ENCODE results near the gene TTF2.

TTF2 gene

GRCh38 chr1:117087686-117088085 lies 27.6 kb downstream of the TTF2 start:
- Histone ChIP-seq H3K4me1 (ENCODE audit: insufficient read depth, low read length) (no peaks in the 10 kb centered on the region), H2AFZ (ENCODE audit: low read depth, low read length) (no peak overlapping the region), H3K4me3 (ENCODE audit: low read depth in 1 of 2, low read length in 2 of 2) (no peak overlapping the region), H3K79me2 (ENCODE audit: insufficient read depth, low read length) (no peaks in the 10 kb centered on the region), H3K9ac (ENCODE audit: low read depth, low read length) (no peak overlapping the region), H4K20me1 (ENCODE audit: insufficient read depth, low read length) (no peaks in the 10 kb centered on the region), H3K9me3 (ENCODE audit: insufficient read depth, low read length, severe bottlenecking) (no peaks in the 10 kb centered on the region), H3K27ac (ENCODE audit: low read length) (no peak overlapping the region), H3K36me3 (ENCODE audit: insufficient read depth, low read length) (peaks cover 88% of the 10 kb centered on the region), H3K27me3 (ENCODE audit: insufficient read depth, low read length, poor library complexity) (no peaks in the 10 kb centered on the region), H3K4me2 (ENCODE audit: insufficient read depth, low read length) (no peak overlapping the region)
- DNase-seq, result no peak
- no peak for ATAC-seq (ENCODE audit: insufficient read depth, low read depth)
- TF ChIP-seq EZH2 (IDR thresholded peaks at IDR 0.05; ENCODE audit: borderline replicate concordance, low read depth, low read length, severe bottlenecking) (no peak), CTCF (IDR thresholded peaks at IDR 0.05; ENCODE audit: borderline replicate concordance, extremely low read depth, low read length, poor library complexity, severe bottlenecking) (no peak)

GRCh38 chr1:117089996-117090395 lies 29.9 kb downstream of the TTF2 start:
- no peaks in the 10 kb centered on the region for H3K9me3 ChIP-seq (ENCODE audit: insufficient read depth, low read length, severe bottlenecking)

GRCh38 chr1:117092594-117092993 lies 32.5 kb downstream of the TTF2 start:
- Histone ChIP-seq H3K36me3 (ENCODE audit: insufficient read depth, low read length) (peaks cover 95% of the 10 kb centered on the region), H3K4me1 (ENCODE audit: insufficient read depth, low read length) (no peaks in the 10 kb centered on the region), H3K27me3 (ENCODE audit: insufficient read depth, low read length, poor library complexity) (no peaks in the 10 kb centered on the region), H3K27ac (ENCODE audit: low read length) (no peak overlapping the region), H3K4me3 (ENCODE audit: low read depth in 1 of 2, low read length in 2 of 2) (no peak overlapping the region), H3K79me2 (ENCODE audit: insufficient read depth, low read length) (no peaks in the 10 kb centered on the region), H4K20me1 (ENCODE audit: insufficient read depth, low read length) (no peaks in the 10 kb centered on the region), H3K9ac (ENCODE audit: low read depth, low read length) (no peak overlapping the region), H3K4me2 (ENCODE audit: insufficient read depth, low read length) (no peak overlapping the region), H2AFZ (ENCODE audit: low read depth, low read length) (no peak overlapping the region), H3K9me3 (ENCODE audit: insufficient read depth, low read length, severe bottlenecking) (no peaks in the 10 kb centered on the region)
- TF ChIP-seq EZH2 (IDR thresholded peaks at IDR 0.05; ENCODE audit: borderline replicate concordance, low read depth, low read length, severe bottlenecking), result no peak
- TF ChIP-seq CTCF (IDR thresholded peaks at IDR 0.05; ENCODE audit: borderline replicate concordance, extremely low read depth, low read length, poor library complexity, severe bottlenecking), result no peak
- ATAC-seq (ENCODE audit: insufficient read depth, low read depth) (no peak), DNase-seq (no peak)

More at GRCh38 chr1:117089996-117090395, 29.9 kb downstream of the TTF2 start:
- Histone ChIP-seq H3K4me3 (ENCODE audit: low read depth in 1 of 2, low read length in 2 of 2) (no peak overlapping the region), H2AFZ (ENCODE audit: low read depth, low read length) (no peak overlapping the region), H3K79me2 (ENCODE audit: insufficient read depth, low read length) (no peaks in the 10 kb centered on the region), H3K36me3 (ENCODE audit: insufficient read depth, low read length) (peaks cover 93% of the 10 kb centered on the region), H3K9ac (ENCODE audit: low read depth, low read length) (no peak overlapping the region), H3K27me3 (ENCODE audit: insufficient read depth, low read length, poor library complexity) (no peaks in the 10 kb centered on the region), H3K4me2 (ENCODE audit: insufficient read depth, low read length) (no peak overlapping the region), H3K4me1 (ENCODE audit: insufficient read depth, low read length) (no peaks in the 10 kb centered on the region), H3K27ac (ENCODE audit: low read length) (no peak overlapping the region), H4K20me1 (ENCODE audit: insufficient read depth, low read length) (no peaks in the 10 kb centered on the region)
- TF ChIP-seq EZH2 (IDR thresholded peaks at IDR 0.05; ENCODE audit: borderline replicate concordance, low read depth, low read length, severe bottlenecking) (no peak), CTCF (IDR thresholded peaks at IDR 0.05; ENCODE audit: borderline replicate concordance, extremely low read depth, low read length, poor library complexity, severe bottlenecking) (no peak)
- ATAC-seq (ENCODE audit: insufficient read depth, low read depth) (no peak), DNase-seq (no peak)

- no peaks in the 10 kb centered on the region for H3K9me3 ChIP-seq (ENCODE audit: insufficient read depth, low read length, severe bottlenecking)
- H3K27me3 ChIP-seq (ENCODE audit: insufficient read depth, low read length, poor library complexity), result no peaks in the 10 kb centered on the region
- no peak overlapping the region for H3K9ac ChIP-seq (ENCODE audit: low read depth, low read length)
- DNase-seq (no peak), ATAC-seq (ENCODE audit: insufficient read depth, low read depth) (no peak)
- no peak overlapping the region for H3K4me2 ChIP-seq (ENCODE audit: insufficient read depth, low read length)
- H3K4me1 ChIP-seq (ENCODE audit: insufficient read depth, low read length), result no peaks in the 10 kb centered on the region
- TF ChIP-seq CTCF (IDR thresholded peaks at IDR 0.05; ENCODE audit: borderline replicate concordance, extremely low read depth, low read length, poor library complexity, severe bottlenecking), result no peak
- no peak for TF ChIP-seq EZH2 (IDR thresholded peaks at IDR 0.05; ENCODE audit: borderline replicate concordance, low read depth, low read length, severe bottlenecking)
- H4K20me1 ChIP-seq (ENCODE audit: insufficient read depth, low read length), result no peaks in the 10 kb centered on the region
- H2AFZ ChIP-seq (ENCODE audit: low read depth, low read length), result no peak overlapping the region
- H3K36me3 ChIP-seq (ENCODE audit: insufficient read depth, low read length), result peaks cover 96% of the 10 kb centered on the region
- H3K27ac ChIP-seq (ENCODE audit: low read length), result no peak overlapping the region
- H3K79me2 ChIP-seq (ENCODE audit: insufficient read depth, low read length), result no peaks in the 10 kb centered on the region
- H3K4me3 ChIP-seq (ENCODE audit: low read depth in 1 of 2, low read length in 2 of 2), result no peak overlapping the region
Measured at GRCh38 chr1:117093091-117093534, 33.0 kb downstream of the TTF2 start.

Data from DND-41 (cell line).